Esophagus (tissue), 2 donors: ENCODE results near the gene RNU7-1. TPM values are rescaled to one million over a fixed set of nuclear protein-coding genes. Genes with fewer than 3 reads are reported as not detected.

Experiments used
- H3K27ac ChIP-seq, 2 donors: one replicate each; pipeline ENCODE4 v1.5.1; 2013; ENCODE audit warnings: low read depth in 2 of 2, mild to moderate bottlenecking in 2 of 2, inconsistent platforms in 1 of 2, low read length in 1 of 2, moderate library complexity in 1 of 2
- H3K27me3 ChIP-seq, 2 donors: one replicate each; pipeline ENCODE4 v1.6.1; 2013; ENCODE audit warnings: low read length in 2 of 2, control low read depth in 1 of 2, mild to moderate bottlenecking in 1 of 2; ENCODE audit not compliant: insufficient read depth in 2 of 2, control insufficient read depth in 1 of 2
- H3K36me3 ChIP-seq, 2 donors: one replicate each; pipeline ENCODE4 v1.6.1; 2013; ENCODE audit warnings: low read length in 1 of 2; ENCODE audit not compliant: control insufficient read depth in 2 of 2, insufficient read depth in 2 of 2
- H3K4me1 ChIP-seq, 2 donors: one replicate each; pipeline ENCODE4 v1.6.1; 2013; ENCODE audit warnings: low read length in 1 of 2; ENCODE audit not compliant: control insufficient read depth in 2 of 2, insufficient read depth in 2 of 2
- H3K4me3 ChIP-seq, 2 donors: one replicate each; pipeline ENCODE4 v1.5.1; 2013; ENCODE audit warnings: low read length in 2 of 2, mild to moderate bottlenecking in 2 of 2, low read depth in 1 of 2, moderate library complexity in 1 of 2
- H3K9me3 ChIP-seq, 2 donors: one replicate each; pipeline ENCODE4 v1.6.1; 2013; ENCODE audit warnings: mild to moderate bottlenecking in 2 of 2, low read depth in 1 of 2, low read length in 1 of 2, moderate library complexity in 1 of 2; ENCODE audit not compliant: control insufficient read depth in 2 of 2, insufficient read depth in 1 of 2
- WGBS, 2 donors: extraction: QIAGEN DNeasy Blood & Tissue Kit; methylation state at CpG; one replicate each; pipeline ENCODE4 v1.1.7; 2013; 5-methylcytosine and 5-hydroxymethylcytosine counted together
- polyA plus RNA-seq, 2 donors: library from polyadenylated mRNA; stranded (reverse); fragments of 200-250 nt; gene quantifications; one replicate each; pipeline ENCODE4 v1.2.3, GENCODE V29; 2013
- donor health status: healthy with polysubstance abuse.
- donor health status: Bipolar disorder and iron deficiency.

Gene RNU7-1
- polyA plus RNA-seq, 2 donors, result not detected

GRCh38 chr12:6944381-6945186 is 968 bp downstream of the RNU7-1 start:
- H3K4me3 ChIP-seq, result peak overlapping the region; percentile 65 to 72
- peaks cover 0 to 10% of the 10 kb centered on the region in 2 donors for H3K36me3 ChIP-seq
- no peaks in the 10 kb centered on the region for H3K9me3 ChIP-seq
- peak overlapping the region; percentile 95 to 99 for H3K27ac ChIP-seq
- H3K4me1 ChIP-seq, result peaks cover 0 to 7% of the 10 kb centered on the region in 2 donors
- 1 to 2% methylated on average over 48 of the region's 48 CpGs for WGBS, 2 donors
- H3K27me3 ChIP-seq, result no peaks in the 10 kb centered on the region

GRCh38 chr12:6945613-6946012 is 2.0 kb downstream of the RNU7-1 start:
- Histone ChIP-seq H3K27me3 (no peaks in the 10 kb centered on the region), H3K9me3 (no peaks in the 10 kb centered on the region), H3K36me3 (peaks cover 0 to 9% of the 10 kb centered on the region in 2 donors), H3K4me1 (peaks cover 0 to 10% of the 10 kb centered on the region in 2 donors), H3K27ac (peak overlapping the region; percentile 81 to 95), H3K4me3 (peak overlapping the region in 1 of 2 donors; percentile 1)
- 60 to 63% methylated on average over 10 to 11 of the region's 11 CpGs for WGBS, 2 donors

- H3K4me3 ChIP-seq, result peak overlapping the region; percentile 54 to 55
- peaks cover 0 to 6% of the 10 kb centered on the region in 2 donors for H3K36me3 ChIP-seq
- peak overlapping the region; percentile 81 to 95 for H3K27ac ChIP-seq
- no peaks in the 10 kb centered on the region for H3K9me3 ChIP-seq
- peaks cover 0 to 12% of the 10 kb centered on the region in 2 donors for H3K4me1 ChIP-seq
- WGBS, 2 donors, result 12 to 19% methylated on average over 31 to 32 of the region's 32 CpGs
- H3K27me3 ChIP-seq, result no peaks in the 10 kb centered on the region
Observed at GRCh38 chr12:6946033-6946919, 2.7 kb downstream of the RNU7-1 start.

DNA sequence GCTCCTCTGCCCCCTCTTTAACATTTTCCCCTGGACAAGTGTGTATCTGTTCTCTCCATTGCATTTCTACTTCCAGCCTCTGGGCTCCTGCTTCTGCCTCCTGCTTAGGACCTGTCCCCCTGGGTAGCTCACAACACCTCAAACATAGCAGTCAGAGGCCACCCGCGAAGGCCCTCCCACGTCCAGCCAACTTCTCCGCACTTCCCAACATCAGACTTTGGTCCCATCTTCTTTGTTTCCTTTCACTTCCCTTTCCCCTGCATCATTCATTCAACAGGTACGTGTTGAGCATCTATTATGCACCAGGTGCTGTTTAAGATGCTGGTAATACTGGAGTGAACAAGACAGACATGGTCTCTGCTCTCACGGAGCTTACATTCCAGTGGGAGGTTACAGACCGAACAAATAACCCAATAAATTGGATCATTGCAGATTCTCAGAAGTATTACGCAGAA is 3.3 kb downstream of the RNU7-1 start:
- WGBS, 2 donors, result 47 to 49% methylated on average over 8 of the region's 8 CpGs
- H3K36me3 ChIP-seq, result no peaks in the 10 kb centered on the region
- peaks cover 0 to 12% of the 10 kb centered on the region in 2 donors for H3K4me1 ChIP-seq
- peak overlapping the region; percentile 54 to 55 for H3K4me3 ChIP-seq
- no peaks in the 10 kb centered on the region for H3K27me3 ChIP-seq
- peak overlapping the region; percentile 81 to 95 for H3K27ac ChIP-seq
- no peaks in the 10 kb centered on the region for H3K9me3 ChIP-seq

- no peaks in the 10 kb centered on the region for H3K27me3 ChIP-seq
- no peak overlapping the region for H3K27ac ChIP-seq
- H3K36me3 ChIP-seq, result peaks cover 0 to 3% of the 10 kb centered on the region in 2 donors
- peaks cover 0 to 12% of the 10 kb centered on the region in 2 donors for H3K4me1 ChIP-seq
- 86 to 93% methylated on average over 8 of the region's 8 CpGs for WGBS, 2 donors
- H3K4me3 ChIP-seq, result no peak overlapping the region
- H3K9me3 ChIP-seq, result no peaks in the 10 kb centered on the region
Observed at GRCh38 chr12:6947615-6948014, 4.0 kb downstream of the RNU7-1 start.

DNA sequence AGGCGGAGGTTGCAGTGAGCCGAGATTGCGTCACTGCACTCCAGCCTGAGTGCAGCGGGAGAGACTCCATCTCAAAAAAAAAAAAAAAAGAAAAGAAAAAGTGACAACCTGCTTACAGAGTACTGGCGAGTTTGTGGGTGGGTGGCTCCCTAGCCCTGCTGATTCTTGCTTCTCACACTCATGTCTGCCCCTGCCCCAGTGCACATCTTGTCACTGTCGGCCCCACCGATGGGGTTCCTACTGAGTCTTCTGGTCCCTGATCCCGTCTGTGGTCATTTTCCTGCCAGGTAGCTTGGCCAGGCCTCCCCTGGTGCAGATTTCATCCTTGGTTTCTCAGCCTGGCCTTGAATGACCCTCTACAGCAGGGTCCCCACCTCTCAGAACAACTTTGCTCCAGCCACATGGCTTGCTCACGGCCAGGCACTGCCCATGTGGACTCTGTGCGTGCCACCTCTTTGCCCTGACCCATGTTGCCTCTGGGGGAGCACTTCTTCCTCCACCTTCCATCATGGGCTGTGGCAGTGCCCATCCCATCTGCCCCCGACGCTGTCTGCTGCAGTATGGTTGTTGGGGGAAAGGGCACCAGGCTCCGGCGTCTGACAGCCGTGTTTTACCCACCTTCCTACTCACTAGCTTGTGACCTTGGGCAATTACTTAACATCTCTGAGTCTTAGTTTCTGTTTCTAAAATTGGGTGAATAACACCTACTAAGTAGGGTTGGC is 5.4 kb downstream of the RNU7-1 start:
- Histone ChIP-seq H3K27ac (peak overlapping the region in 1 of 2 donors; percentile 76), H3K36me3 (peaks cover 0 to 3% of the 10 kb centered on the region in 2 donors), H3K4me3 (no peak overlapping the region), H3K9me3 (no peaks in the 10 kb centered on the region), H3K27me3 (no peaks in the 10 kb centered on the region), H3K4me1 (peaks cover 0 to 12% of the 10 kb centered on the region in 2 donors)
- WGBS, 2 donors, result 70 to 79% methylated on average over 15 of the region's 15 CpGs

DNA sequence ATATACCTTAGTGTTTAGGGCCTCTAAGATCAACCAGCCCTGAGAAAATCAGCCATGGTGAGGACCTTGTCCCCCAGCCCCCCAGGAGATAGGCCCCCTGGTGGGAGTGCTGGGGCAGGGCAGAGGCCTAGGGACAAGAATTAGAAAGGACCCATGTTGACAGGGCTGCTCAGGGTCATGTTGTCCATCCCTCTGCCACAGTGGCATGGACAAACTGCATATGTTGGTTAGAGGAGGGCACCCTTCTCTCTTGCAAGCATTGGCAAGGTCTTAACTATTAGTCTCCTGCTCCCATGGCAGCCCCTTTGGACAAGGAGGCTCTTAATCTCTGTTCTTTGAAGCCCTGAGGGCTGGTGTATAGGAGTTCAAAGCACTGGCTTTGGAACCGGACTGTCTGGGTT is 6.8 kb downstream of the RNU7-1 start:
- WGBS, 2 donors, result 43 to 48% methylated on average over 1 of the region's 1 CpG
- Histone ChIP-seq H3K4me1 (peaks cover 0 to 12% of the 10 kb centered on the region in 2 donors), H3K27ac (peak overlapping the region; percentile 0 to 67)

GRCh38 chr12:6950811-6951540 is 7.4 kb downstream of the RNU7-1 start, which contains the start of gene PTPN6:
Gene PTPN6 (plus strand): TSS chr12:6951356. CDS start chr12:6951513, 157 bp downstream.
- peaks cover 0 to 6% of the 10 kb centered on the region in 2 donors for H3K36me3 ChIP-seq
- H3K9me3 ChIP-seq, result no peaks in the 10 kb centered on the region
- peak within 1 kb of the TSS; percentile 57 to 67 for H3K27ac ChIP-seq
- peaks cover 0 to 8% of the 10 kb centered on the region in 2 donors for H3K4me1 ChIP-seq
- no peaks in the 10 kb centered on the region for H3K27me3 ChIP-seq
- 65 to 67% methylated on average over 25 of the region's 25 CpGs for WGBS, 2 donors
- H3K4me3 ChIP-seq, result peak within 1 kb of the TSS; percentile 32 to 48

More for the DNA sequence above, 6.8 kb downstream of the RNU7-1 start:
- H3K27me3 ChIP-seq, result no peaks in the 10 kb centered on the region
- H3K4me3 ChIP-seq, result no peak overlapping the region
- no peaks in the 10 kb centered on the region for H3K9me3 ChIP-seq
- H3K36me3 ChIP-seq, result peaks cover 0 to 3% of the 10 kb centered on the region in 2 donors
